DOHH2 (cell line): Measurements from ENCODE around the gene ARAP1.

Experiments
- EZH2phosphoT487 ChIP-seq: fragments of 200-600 bp; sonication (generic); IDR thresholded peaks from 2 replicates; pipeline ENCODE4 v1.6.1; 2017; ENCODE audit warnings: borderline replicate concordance, mild to moderate bottlenecking, antibody characterized with exemption, low read length, moderate library complexity, mixed read lengths
- TF ChIP-seq, protein P1 (sequence below): fragments of 200-600 bp; sonication (generic); IDR thresholded peaks from one replicate; pipeline ENCODE4 v1.5.1; 2014; ENCODE audit warnings: antibody characterized with exemption, mild to moderate bottlenecking, low read depth, low read length; ENCODE audit not compliant: poor library complexity, severe bottlenecking

DNA sequence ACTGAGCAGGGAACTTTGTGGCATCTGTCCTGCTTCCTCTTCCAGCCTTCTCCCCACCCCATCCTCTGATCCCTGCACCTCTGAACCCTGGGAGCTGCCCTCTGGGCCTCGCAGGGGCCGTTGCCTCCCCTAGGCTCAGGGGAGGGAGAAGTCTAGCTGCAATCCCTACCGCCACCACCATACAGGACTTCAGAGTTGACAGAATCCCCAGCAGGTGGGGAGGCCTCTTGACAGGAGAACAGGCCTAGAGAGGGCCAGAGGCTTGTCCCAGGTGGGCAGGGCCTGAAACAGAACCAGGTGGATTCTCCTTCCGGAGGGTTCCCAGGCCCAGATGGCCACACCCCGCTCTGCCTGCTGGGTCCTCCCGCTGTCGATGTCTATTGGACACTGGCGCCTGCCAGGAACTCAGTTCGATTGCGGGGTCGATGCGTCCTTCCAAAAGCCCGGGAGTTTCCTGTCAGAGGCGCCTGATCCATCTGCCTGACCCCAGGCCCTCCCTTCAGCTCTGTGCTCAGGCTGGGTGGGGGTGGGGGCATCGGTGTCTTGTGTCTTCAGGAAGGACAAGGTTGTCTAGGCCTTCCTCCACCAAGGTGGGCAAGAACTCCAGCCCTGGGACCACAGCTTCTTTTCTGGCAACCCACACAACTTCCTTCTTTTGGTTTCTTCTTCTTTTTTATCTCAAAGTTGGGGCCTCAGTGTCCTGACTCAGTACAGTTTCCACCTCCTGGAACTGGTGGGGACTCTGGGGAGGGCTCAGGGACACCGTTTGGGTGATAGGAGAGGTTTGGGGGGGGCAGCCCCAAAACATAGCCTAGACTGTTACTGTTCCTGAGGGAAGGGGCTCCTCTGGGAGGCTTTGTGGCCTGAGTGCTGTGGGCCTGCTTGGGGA is 35.3 kb upstream of the ARAP1 start:
- TF ChIP-seq, protein P1, sequence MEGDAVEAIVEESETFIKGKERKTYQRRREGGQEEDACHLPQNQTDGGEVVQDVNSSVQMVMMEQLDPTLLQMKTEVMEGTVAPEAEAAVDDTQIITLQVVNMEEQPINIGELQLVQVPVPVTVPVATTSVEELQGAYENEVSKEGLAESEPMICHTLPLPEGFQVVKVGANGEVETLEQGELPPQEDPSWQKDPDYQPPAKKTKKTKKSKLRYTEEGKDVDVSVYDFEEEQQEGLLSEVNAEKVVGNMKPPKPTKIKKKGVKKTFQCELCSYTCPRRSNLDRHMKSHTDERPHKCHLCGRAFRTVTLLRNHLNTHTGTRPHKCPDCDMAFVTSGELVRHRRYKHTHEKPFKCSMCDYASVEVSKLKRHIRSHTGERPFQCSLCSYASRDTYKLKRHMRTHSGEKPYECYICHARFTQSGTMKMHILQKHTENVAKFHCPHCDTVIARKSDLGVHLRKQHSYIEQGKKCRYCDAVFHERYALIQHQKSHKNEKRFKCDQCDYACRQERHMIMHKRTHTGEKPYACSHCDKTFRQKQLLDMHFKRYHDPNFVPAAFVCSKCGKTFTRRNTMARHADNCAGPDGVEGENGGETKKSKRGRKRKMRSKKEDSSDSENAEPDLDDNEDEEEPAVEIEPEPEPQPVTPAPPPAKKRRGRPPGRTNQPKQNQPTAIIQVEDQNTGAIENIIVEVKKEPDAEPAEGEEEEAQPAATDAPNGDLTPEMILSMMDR, result no peak
- TF ChIP-seq EZH2phosphoT487, result no peak
